Fibroblast of villous mesenchyme (primary cell): ENCODE data around the gene EPHA8. TPM values are rescaled to one million over a fixed set of nuclear protein-coding genes. Genes with fewer than 3 reads are reported as not detected.

Experiments
- DNase-seq: peaks from one replicate; pipeline ENCODE4 v3.0.0-alpha.2; 2010; ENCODE audit warnings: low read depth
- H3K4me3 ChIP-seq: 2 replicates; pipeline ENCODE4 v1.5.1; 2011; ENCODE audit warnings: low read depth, mild to moderate bottlenecking, low read length
- CTCF ChIP-seq: IDR thresholded peaks from 2 replicates; pipeline ENCODE4 v1.5.1; 2012; ENCODE audit warnings: low read depth, mild to moderate bottlenecking, low read length; ENCODE audit not compliant: insufficient read depth
- total RNA-seq: library from RNA; depleted of rRNA; stranded (reverse); fragments of >200 nt; gene quantifications from 2 replicates; pipeline ENCODE4 v1.2.3, GENCODE V29; 2012

Gene EPHA8
- total RNA-seq, 1 donor = not detected

DNA sequence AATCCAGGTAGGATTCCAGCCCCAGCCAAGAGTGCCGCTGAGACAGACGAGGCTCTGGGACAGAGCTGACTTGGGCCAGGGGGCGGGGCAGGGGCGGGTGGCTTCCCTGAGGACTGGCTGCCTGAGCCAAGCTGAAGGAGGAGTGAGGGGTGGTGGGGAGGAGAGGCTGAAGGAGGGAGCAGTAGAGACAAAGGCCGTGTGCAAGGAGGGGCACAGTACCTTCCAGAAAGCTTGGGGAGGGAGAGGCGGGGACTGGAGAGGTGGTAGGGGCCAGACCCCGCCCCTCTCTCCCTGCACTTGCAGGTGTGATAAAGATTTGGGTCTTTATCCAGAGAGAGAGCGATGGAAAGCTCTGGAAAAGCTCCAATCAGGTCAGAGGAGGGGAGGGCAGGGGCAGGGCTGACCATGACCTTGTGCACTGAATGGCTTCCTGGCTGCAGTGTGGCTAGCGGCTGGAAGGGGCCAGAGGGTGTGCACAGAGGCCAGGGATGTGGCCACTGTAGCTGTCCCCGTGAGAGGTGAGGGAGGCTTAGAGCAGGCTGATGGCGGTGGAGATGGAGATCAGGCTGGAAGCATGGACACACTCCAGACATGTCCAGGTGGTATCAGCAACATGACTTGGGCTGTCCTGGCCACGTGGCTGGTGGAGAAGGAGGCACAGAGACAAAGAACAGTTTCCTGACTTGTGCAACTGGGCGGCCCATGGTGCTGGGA lies 6.7 kb upstream of the EPHA8 start:
- no peak for TF ChIP-seq CTCF
- DNase-seq = no peak
- no peak overlapping the region for H3K4me3 ChIP-seq

- no peak for DNase-seq
- H3K4me3 ChIP-seq = no peak overlapping the region
- no peak for TF ChIP-seq CTCF
These were observed 5.8 kb upstream of the EPHA8 start for GRCh38 chr1:22557341-22557950.

DNA sequence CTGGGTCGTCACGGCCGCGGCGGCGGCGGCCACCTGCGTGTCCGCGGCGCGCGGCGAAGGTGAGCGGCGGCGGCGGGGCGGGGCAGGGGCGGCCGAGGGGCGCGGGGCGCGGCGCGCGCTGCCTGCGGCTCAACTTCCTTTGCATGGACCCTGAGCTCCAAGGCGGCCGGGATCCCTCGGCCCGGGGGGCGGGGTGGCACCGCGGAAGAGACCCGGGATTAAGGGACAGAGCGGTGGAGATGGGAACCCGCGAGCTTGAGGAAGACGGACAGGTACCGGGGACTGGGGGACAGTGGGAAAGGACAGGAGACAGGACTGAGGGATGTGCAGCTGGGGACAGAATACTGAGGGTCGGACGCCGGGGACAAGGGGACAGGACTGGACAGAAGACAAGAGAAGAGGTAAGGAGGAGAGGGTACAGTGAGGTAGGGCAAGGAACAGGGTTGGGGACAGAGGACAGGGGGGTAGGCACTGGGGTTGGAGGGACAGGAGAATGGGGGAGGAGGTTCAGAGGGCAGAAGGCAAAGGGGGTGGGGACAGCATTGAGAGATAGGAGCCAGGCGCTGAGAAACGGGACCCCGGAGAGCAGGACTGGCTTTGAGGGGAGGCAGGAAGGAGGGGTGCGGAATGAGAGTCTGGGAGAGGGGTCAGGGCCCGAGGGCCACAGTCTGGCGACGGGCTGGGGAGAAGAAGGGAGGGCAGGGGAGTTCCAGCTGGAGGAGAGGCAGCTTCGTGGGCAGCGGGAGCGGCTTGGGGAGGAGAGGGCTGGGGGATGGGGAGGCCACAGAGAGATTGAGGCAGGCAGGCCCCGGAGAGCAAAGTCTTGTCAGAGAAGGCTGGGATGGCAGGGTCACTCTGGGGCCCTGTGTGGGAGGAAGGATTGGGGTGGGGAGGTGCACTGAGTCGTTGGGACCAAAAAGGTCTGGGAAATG lies 648 bp downstream of the EPHA8 start:
- H3K4me3 ChIP-seq = no peak overlapping the region
- TF ChIP-seq CTCF = no peak
- DNase-seq = no peak

GRCh38 chr1:22566161-22566560 lies 2.9 kb downstream of the EPHA8 start:
- H3K4me3 ChIP-seq = no peak overlapping the region
- no peak for DNase-seq
- no peak for TF ChIP-seq CTCF

GRCh38 chr1:22567197-22567596 lies 3.9 kb downstream of the EPHA8 start:
- no peak for TF ChIP-seq CTCF
- DNase-seq = no peak
- no peak overlapping the region for H3K4me3 ChIP-seq

DNA sequence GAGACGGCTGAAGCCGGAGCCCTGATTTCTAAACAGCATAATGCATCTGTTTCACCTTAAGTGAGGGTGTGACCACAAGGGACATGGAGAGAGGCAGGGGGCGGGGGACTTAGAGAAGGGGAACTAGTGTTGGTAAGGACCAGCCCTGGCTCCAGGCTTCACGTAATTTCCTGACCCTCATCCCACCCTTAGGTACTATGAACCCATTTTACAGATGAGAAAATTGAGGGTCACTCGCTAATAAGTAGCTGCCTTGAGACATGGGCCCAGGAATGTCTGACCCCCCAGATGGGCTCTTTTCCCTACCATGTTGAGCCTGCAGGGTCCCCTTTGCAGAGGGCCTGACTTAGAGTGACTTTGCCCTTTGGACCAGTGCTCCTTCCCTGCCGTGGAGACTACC lies 4.7 kb downstream of the EPHA8 start:
- no peak for TF ChIP-seq CTCF
- no peak overlapping the region for H3K4me3 ChIP-seq
- no peak for DNase-seq
